ENCODE results near the gene BMPR1A.

Gene BMPR1A

GRCh38 chr10:86756511-86757112 is at the start of gene BMPR1A:
BMPR1A (plus strand) TSS chr10:86756619; CDS start chr10:86876019, 119,400 bp downstream.
- in situ Hi-C loops (cut with MboI; ENCODE audit: low sequenced_read_pairs) = no loop called here

DNA sequence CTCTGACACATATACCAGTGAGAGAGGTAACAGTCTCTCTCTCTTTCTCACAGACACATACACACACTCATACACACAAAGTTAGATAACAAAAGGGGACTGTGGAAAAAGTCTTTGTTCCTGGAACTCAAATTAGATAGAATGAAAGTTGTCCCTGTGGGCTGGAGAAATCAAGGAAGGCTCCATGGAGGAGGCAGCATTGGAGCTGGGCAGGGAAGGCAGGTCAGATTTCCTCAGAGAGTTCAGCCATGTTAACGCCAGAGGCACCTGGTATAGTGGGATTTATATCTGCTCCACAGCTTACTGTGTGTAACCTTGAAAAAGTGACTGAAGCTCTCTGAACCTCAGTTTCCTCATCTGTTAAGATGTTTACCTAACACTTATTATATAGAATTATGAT is 49.4 kb upstream of the BMPR1A start:
- in situ Hi-C loops (cut with MboI; ENCODE audit: low sequenced_read_pairs) = no loop called here

DNA sequence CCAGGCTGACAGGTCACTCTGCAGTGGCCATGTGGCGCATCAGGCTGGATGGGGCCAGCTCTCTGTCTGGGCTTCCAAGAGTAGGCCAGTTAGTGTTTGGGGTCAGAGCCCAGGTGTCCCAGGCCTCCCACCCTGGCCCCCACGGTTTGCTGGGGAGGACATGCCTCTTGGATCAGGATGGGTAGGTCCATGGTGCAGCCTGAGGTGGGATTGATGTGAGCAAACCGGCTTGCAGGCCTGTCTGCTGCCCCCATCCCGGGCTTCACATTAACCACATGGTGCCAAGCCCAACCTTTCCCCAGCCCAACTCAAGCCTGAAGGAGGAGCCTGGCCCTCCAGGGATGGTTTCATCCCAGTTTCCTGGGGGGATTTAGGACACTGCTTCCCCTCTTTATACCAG is 48.9 kb upstream of the BMPR1A start:
- in situ Hi-C loops (cut with MboI; ENCODE audit: low sequenced_read_pairs) = no loop called here

DNA sequence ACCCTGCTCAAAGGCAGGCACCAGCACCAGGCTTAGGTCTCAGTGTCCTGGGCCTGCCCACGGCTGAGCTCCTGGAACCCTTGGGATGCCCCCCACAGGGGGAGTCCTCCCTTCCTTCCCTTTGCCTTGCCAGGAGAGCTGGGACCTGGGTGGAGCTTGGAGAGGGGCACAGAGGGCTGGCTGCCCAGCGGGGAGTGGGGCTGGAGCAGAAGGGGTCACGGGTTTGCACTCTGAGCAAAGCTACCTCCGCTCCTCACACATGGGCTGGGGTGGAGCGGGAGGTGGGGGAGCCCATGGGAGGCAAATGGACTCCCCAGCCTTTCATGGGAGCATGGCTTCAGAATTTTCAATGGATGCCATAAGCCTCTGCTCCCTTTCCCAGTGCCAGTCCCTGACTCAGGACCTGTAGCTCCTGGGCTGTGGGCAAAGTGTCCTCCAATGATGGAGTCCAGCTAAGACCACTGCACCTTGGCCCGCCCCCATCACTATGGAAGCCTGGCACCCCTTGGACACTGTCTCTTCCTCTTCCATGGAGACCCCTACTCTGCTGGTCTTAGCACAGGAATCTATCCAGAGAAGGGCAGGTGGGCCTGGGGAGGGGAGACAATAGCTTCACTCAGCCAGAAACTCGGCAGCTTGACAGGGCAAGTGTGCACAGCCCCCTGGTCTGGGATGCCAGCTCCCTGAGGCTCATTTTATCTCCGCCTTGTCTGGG is 48.2 kb upstream of the BMPR1A start:
- in situ Hi-C loops (cut with MboI; ENCODE audit: low sequenced_read_pairs) = no loop called here

- in situ Hi-C loops (cut with MboI; ENCODE audit: low sequenced_read_pairs) = no loop called here
Observed at GRCh38 chr10:86708783-86709380, 47.5 kb upstream of the BMPR1A start.

DNA sequence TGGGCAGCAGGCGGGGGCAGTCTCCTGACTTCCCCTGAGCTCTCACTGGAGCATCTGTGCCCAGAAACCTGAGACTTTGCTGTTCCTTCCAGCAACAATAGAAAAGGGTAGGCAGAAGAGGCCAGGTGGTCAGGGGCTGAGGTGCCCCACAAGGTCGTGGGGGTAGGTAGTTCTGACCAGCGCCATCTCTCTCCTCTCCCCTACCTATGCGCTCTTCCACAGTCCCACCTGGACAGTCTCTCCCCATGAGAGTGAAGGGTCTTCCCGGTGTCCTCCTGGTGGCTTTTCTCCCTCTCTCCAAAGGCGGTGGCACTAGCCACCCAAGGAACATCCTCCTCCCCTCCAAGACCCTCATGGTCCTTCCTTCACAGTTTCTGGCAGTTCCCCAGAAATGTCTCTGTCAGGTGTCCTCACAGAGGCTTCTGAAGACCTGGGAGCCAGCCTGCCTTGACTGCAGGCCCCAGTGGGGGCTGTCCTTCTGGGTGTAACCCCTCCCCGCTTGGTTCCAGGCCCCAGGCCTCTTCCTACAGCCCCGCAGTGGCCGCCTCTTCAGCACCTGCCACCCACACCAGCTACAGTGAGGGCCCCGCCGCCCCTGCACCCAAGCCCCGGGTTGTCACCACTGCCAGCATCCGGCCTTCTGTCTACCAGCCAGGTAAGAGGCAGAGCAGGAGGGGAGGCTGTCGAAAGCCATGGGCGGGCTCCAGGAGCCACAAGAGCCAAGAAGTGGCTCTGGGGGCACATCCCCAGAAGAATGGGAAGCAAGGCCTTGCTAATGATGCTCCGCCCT is 46.8 kb upstream of the BMPR1A start:
- in situ Hi-C loops (cut with MboI; ENCODE audit: low sequenced_read_pairs) = no loop called here

- in situ Hi-C loops (cut with MboI; ENCODE audit: low sequenced_read_pairs) = no loop called here
Observed at GRCh38 chr10:86710987-86711512, 45.4 kb upstream of the BMPR1A start.

DNA sequence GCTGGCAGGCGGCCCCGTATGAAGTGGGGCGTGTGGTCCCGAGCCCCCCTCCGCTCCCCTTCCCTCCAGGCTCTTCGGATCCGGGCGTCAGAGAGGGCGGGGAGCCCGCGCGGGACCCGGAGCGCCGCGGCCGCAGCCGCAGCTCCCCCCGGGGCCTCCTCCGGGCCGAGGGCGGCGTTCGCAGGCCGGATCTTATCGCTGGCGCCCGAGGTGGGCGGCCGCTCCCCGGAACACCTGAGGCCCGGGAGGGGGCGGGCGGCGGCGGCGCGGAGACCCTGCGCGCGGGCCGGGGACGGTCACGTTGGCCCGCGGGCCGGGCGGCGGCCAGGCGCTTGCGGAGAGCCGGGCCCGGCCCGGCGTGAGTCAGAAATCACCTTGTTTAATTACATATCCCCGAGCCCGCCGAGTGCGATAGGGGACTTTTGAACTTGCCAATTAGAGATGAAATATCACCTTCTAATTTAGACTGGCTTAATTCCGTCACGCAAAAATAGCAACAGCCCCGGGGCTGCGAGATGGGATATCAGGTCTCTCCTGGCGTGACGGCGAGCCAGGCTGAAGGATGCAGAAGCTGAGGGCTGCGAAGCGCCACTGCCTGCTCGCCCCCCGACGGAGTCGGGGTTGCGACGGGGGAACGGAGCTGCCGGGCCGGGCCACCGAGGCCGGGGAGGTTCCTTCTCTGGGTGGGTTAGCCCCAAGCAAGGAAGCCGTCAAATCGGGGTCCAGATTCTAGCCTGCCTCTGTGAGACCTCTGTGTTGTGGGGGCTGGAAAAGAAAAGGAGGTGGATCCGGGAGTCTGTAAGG is 44.7 kb upstream of the BMPR1A start:
- in situ Hi-C loops (cut with MboI; ENCODE audit: low sequenced_read_pairs) = no loop called here

- in situ Hi-C loops (cut with MboI; ENCODE audit: low sequenced_read_pairs) = no loop called here
Observed at GRCh38 chr10:86712317-86712707, 44.1 kb upstream of the BMPR1A start.

DNA sequence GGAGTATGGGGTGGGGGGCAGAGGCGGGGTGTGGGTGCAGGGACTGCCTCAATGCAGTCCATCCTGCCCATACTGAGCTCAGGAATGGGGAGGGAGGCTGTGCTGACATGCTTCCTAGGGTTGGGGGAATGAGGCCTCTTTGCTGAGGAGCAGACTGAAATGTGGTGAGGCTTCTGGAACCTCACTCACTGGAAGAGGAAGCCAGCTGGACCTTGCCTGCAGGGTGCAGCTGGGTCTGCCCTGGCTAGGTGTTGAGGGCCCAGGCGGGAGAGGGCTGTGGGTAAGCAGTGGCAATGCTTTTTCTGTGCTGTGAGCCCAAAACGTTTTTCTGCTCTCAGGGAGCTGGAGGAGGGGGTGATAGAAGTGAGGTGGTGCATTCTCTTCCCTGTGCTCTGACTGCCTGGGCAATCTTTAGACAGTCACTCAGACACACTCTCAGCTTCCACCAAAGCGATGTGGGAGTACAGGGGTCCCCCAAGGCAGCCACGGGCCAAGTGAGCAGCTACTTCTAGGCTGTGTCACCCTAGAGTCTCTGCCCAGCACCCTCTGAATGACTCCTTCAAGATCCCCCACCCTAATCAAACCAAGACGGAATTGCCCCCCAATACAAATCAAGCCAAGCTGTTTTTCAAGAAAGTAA is 41.1 kb upstream of the BMPR1A start:
- in situ Hi-C loops (cut with MboI; ENCODE audit: low sequenced_read_pairs) = no loop called here

DNA sequence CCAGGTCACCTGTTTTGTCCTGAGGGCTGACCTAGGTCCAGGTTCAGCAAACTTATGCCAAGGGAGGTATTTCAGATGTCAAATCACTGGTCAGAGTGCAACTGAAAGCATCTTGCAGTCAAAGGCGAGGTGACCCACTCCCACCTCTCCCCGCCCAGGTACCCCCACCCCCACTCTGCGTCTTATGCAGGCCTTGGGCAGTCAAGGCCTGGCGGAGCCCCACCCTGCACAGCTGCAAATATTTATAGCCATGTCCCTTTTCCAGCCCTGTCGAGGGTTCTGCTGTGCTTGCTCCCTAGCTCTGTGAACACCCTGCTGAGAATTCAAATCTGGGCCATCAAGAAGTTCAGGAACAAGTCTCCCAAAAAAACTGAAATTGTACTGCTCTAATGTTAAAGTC is 40.6 kb upstream of the BMPR1A start:
- in situ Hi-C loops (cut with MboI; ENCODE audit: low sequenced_read_pairs) = no loop called here

DNA sequence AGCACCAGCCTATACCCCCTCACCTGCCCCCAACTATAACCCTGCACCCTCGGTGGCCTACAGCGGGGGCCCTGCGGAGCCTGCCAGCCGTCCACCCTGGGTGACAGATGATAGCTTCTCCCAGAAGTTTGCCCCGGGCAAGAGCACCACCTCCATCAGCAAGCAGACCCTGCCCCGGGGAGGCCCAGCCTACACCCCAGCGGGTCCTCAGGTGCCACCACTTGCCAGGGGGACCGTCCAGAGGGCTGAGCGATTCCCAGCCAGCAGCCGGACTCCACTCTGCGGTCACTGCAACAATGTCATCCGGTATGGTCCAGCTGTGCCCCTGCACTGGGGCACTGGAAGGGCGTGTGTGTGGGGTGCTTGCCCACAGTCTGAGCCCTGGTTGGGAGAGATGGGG is 40.0 kb upstream of the BMPR1A start:
- in situ Hi-C loops (cut with MboI; ENCODE audit: low sequenced_read_pairs) = no loop called here

- in situ Hi-C loops (cut with MboI; ENCODE audit: low sequenced_read_pairs) = no loop called here
Observed at GRCh38 chr10:86718556-86718955, 37.9 kb upstream of the BMPR1A start.

- in situ Hi-C loops (cut with MboI; ENCODE audit: low sequenced_read_pairs) = no loop called here
Observed at GRCh38 chr10:86721232-86721631, 35.2 kb upstream of the BMPR1A start.

GRCh38 chr10:86723009-86723408 is 33.4 kb upstream of the BMPR1A start:
- in situ Hi-C loops (cut with MboI; ENCODE audit: low sequenced_read_pairs) = no loop called here

DNA sequence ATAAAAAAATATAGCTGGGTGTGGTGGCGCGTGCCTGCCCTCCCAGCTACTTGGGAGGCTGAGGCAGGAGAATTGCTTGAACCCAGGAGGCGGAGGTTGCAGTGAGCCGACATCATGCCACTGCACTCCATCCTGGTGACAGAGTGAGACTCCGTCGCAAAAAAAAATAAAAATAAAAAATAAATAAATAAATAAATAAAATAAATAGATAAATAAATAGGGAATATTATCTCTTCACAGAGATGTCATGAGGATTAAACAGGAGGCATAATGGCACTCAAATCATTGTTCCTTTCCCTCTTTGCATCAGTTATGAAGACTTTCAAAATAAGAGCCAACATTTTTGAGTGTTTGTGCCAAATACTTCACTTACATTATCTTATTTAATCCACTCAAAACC is 32.0 kb upstream of the BMPR1A start:
- in situ Hi-C loops (cut with MboI; ENCODE audit: low sequenced_read_pairs) = no loop called here

DNA sequence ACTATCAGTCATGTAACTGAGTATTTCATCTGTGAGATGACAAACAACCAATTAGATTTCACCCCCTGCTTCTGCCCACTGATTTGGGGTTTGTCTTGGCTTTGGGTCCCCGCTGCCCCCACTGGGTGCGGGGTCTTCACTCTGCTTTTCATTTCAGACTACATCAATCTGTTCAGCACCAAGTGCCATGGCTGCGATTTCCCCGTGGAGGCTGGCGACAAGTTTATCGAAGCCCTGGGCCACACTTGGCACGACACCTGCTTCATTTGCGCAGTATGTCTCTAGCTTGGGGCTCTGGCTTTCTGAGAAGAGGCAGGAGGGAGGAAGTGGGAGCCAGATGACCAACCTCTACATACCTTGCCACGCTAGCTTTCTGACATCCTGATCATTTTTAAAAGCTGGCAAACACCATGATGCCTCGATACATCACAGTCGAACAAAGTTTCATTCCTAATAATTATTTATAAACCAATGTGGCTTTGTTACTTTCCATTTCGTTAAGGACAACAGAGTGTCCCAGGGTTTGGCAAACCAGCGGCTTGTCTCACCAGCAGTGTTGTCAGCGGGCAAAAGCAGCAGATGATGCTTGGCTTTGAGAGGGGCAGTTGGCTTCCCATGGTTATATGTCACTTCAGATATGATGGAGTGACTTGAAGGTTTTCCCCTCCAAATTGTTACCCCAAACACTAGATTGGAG is 30.3 kb upstream of the BMPR1A start:
- in situ Hi-C loops (cut with MboI; ENCODE audit: low sequenced_read_pairs) = no loop called here

GRCh38 chr10:86726677-86726999 is 29.8 kb upstream of the BMPR1A start:
- in situ Hi-C loops (cut with MboI; ENCODE audit: low sequenced_read_pairs) = no loop called here

DNA sequence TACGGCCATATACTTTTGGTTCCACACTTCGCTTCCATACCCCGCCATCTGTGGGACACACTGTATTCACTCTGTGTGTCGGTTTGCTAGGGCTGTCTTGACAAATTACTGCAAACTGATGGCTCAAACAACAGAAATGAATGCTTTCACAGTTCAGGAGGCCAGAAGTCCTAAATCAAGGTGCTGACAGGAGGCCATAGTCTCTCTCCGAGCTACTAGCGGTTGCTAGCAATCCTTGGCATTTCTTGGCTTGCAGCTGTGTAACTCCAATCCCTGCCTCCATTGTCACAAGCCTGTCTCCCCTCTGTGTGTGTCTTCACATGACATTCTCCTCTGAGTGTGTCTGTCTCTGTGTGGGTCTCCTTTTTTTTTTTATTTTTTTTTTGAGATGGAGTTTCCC is 28.9 kb upstream of the BMPR1A start:
- in situ Hi-C loops (cut with MboI; ENCODE audit: low sequenced_read_pairs) = no loop called here

DNA sequence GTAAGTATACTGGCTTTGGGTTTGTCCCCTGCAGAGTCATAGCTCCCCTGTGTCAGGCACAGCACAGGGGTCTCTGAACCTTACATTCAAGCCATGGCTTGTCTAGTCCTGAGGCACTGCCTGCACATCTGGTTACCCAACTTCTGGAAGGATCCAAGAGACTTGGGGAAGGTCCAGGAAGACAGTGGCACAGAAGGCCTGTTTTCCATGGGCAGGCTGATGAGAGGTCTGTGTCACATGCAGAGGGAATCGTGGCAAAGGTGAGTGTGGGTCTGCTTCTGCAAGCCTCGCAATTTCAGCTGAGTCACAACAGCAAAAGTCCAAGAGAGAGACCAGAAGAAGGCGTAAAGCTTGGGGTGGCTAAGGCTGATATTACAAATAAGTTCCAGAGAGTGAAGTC is 28.4 kb upstream of the BMPR1A start:
- in situ Hi-C loops (cut with MboI; ENCODE audit: low sequenced_read_pairs) = no loop called here
